DOHH2 (cell line): Measurements from ENCODE around the gene R3HDM4.

Experiments used
- H3F3A ChIP-seq: fragments of 200-600 bp; sonication (generic), shearing (Covaris generic); 2 replicates; pipeline ENCODE4 v1.6.0; 2016; ENCODE audit warnings: antibody characterized with exemption, mild to moderate bottlenecking; ENCODE audit not compliant: control insufficient read depth, insufficient read depth
- H3K27ac ChIP-seq: fragments of 200-600 bp; sonication (generic); 2 replicates; pipeline ENCODE4 v1.5.1; 2014; ENCODE audit warnings: low read depth, mild to moderate bottlenecking, low read length, moderate library complexity
- H3K27me3 ChIP-seq: fragments of 200-600 bp; sonication (generic); 2 replicates; pipeline ENCODE4 v1.6.1; 2014; ENCODE audit warnings: mild to moderate bottlenecking, low read length, mixed read lengths; ENCODE audit not compliant: control insufficient read depth
- H3K36me3 ChIP-seq: fragments of 200-600 bp; sonication (generic); 2 replicates; pipeline ENCODE4 v1.6.1; 2014; ENCODE audit warnings: mild to moderate bottlenecking, low read length, moderate library complexity, mixed read lengths; ENCODE audit not compliant: control insufficient read depth
- H3K4me1 ChIP-seq: fragments of 200-600 bp; sonication (generic); 2 replicates; pipeline ENCODE4 v1.6.1; 2014; ENCODE audit warnings: mild to moderate bottlenecking, low read length, mixed read lengths; ENCODE audit not compliant: control insufficient read depth
- H3K4me2 ChIP-seq: fragments of 200-600 bp; sonication (generic); 2 replicates; pipeline ENCODE4 v1.6.0; 2014; ENCODE audit warnings: mild to moderate bottlenecking, low read length, moderate library complexity
- H3K4me3 ChIP-seq: fragments of 200-600 bp; sonication (generic); 2 replicates; pipeline ENCODE4 v1.5.1; 2014; ENCODE audit warnings: mild to moderate bottlenecking, low read length, mixed read lengths
- H3K79me2 ChIP-seq: fragments of 200-600 bp; sonication (generic); 2 replicates; pipeline ENCODE4 v1.6.1; 2014; ENCODE audit warnings: mild to moderate bottlenecking, low read length, mixed read lengths; ENCODE audit not compliant: control insufficient read depth
- H3K9me2 ChIP-seq: fragments of 200-600 bp; sonication (generic); replicated peaks from 2 replicates; pipeline ENCODE4 v1.6.1; 2014; ENCODE audit warnings: mild to moderate bottlenecking, low read length, mixed read lengths; ENCODE audit not compliant: control insufficient read depth
- H3K9me3 ChIP-seq: fragments of 200-600 bp; sonication (generic); 2 replicates; pipeline ENCODE4 v1.6.1; 2014; ENCODE audit warnings: antibody characterized with exemption, low read length, mixed read lengths; ENCODE audit not compliant: control insufficient read depth, insufficient read depth
- H4K20me1 ChIP-seq: fragments of 200-600 bp; sonication (generic); 2 replicates; pipeline ENCODE4 v1.6.0; 2014; ENCODE audit warnings: low read depth, mild to moderate bottlenecking, antibody characterized with exemption, low read length, moderate library complexity; ENCODE audit not compliant: control insufficient read depth, insufficient read depth
- CTCF ChIP-seq: fragments of 200-600 bp; sonication (generic); IDR thresholded peaks from one replicate; pipeline ENCODE4 v1.5.1; 2014; ENCODE audit warnings: antibody characterized with exemption, mild to moderate bottlenecking, low read depth, low read length; ENCODE audit not compliant: poor library complexity, severe bottlenecking
- EZH2phosphoT487 ChIP-seq: fragments of 200-600 bp; sonication (generic); IDR thresholded peaks from 2 replicates; pipeline ENCODE4 v1.6.1; 2017; ENCODE audit warnings: borderline replicate concordance, mild to moderate bottlenecking, antibody characterized with exemption, low read length, moderate library complexity, mixed read lengths

Gene R3HDM4

DNA sequence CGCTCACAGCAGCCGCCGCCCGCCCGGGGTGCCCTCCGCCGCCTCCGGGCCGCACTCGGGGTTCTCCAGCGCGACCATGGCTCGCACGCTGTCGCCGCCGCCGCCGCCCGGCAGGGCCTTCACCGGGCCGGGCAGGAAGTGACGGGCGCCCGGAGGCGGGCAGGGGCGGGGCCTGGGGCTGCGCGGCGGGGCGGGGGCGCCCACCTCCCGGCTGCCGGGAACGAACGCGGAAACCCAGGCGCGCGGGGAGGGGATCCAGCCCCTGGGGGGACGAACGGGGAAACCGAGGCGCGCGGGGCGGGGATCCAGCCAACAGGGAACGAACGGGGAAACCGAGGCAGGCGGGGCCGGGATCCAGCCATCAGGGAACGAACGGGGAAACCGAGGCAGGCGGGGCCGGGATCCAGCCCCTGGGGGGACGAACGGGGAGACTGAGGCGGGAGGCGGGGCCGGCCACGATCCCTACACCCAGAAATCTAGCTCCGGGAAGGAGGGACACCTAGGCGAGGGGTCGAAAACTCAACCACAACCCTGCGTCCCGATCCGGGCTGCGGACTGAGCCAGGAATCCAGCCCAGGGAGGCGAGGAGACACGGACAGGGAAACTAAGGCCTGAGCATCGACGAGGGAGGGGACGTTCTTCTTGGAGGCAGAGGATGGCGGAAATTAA, at the start of gene R3HDM4:
Gene R3HDM4, minus strand, starts transcription at position 140 of the 669 bp plus-strand sequence. Its CDS starts 62 bp downstream, at position 78.
- no peaks in the 10 kb centered on the region for H3K9me2 ChIP-seq
- H3K27ac ChIP-seq = peak within 1 kb of the TSS; percentile 47
- peaks cover 34% of the 10 kb centered on the region for H3K79me2 ChIP-seq
- peak within 1 kb of the TSS; percentile 94 for H3K4me3 ChIP-seq
- TF ChIP-seq CTCF (no peak), EZH2phosphoT487 (no peak)
- no peaks in the 10 kb centered on the region for H3K36me3 ChIP-seq
- peaks cover 16% of the 10 kb centered on the region for H3K27me3 ChIP-seq
- peaks cover 44% of the 10 kb centered on the region for H3K4me1 ChIP-seq
- no peaks in the 10 kb centered on the region for H3K9me3 ChIP-seq
- H4K20me1 ChIP-seq = no peaks in the 10 kb centered on the region
- peaks cover 14% of the 10 kb centered on the region for H3F3A ChIP-seq
- peak within 1 kb of the TSS; percentile 88 for H3K4me2 ChIP-seq

DNA sequence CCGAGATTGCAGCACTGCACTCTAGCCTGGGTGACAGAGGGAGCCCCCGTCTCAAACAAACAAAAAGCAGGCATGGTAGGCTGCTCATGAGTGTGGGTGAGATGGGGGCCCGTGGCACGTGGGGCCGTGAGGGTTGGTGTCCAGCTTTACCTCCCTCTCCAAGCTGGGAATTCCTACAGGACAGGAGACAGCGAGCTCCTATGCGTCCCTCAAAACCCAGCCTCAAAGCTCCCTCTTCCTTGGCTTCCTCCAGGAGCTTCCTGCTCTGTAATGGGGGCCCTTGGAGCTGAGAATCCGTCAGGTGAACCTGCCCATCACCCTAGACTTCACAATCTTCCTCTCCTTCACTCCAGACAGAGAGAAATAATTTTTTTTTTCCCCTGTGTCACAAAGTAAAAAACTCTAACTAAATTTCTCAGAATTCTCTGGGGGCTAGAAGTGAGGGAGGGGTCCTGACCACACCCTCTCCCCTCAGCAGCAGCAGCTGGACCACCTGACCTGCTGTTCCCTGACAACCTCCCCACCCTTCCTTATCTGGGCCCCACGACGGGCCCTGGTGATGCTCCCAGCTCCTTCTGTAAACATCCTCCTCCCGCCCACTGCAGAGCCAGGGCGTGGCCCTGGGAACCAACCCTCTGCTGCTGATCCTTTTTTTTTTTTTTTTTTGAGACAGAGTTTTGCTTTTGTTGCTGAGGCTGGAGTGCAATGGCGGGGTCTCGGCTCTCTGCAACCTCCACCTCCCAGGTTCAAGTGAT, 49.0 kb upstream of the R3HDM4 start:
- no peak overlapping the region for H3K4me2 ChIP-seq
- H3K27me3 ChIP-seq = no peaks in the 10 kb centered on the region
- no peak overlapping the region for H3K4me3 ChIP-seq
- no peaks in the 10 kb centered on the region for H3K79me2 ChIP-seq
- no peaks in the 10 kb centered on the region for H3K4me1 ChIP-seq
- no peaks in the 10 kb centered on the region for H3K36me3 ChIP-seq
- no peak overlapping the region for H3K27ac ChIP-seq
- H3F3A ChIP-seq = no peaks in the 10 kb centered on the region
- H3K9me2 ChIP-seq = no peaks in the 10 kb centered on the region
- TF ChIP-seq CTCF (no peak), EZH2phosphoT487 (no peak)
- H3K9me3 ChIP-seq = no peaks in the 10 kb centered on the region
- H4K20me1 ChIP-seq = no peaks in the 10 kb centered on the region

DNA sequence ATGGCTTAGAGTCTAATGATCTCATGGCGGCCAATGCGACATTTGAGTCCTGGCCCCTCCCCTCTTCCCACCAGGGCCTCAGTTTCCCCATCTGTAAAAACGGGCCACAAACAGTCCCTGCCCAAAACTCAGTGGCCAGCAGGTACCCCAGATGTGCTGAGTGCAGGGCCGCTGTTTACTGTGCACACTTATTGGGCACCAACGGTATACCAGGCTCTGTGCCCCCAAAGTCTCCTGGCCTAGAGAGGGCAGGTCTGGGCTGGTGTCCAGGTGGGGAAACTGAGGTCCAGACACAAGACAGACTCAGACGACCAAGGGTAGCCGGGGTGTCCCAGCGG, 47.6 kb upstream of the R3HDM4 start:
- Histone ChIP-seq H3F3A (no peaks in the 10 kb centered on the region), H3K4me1 (no peaks in the 10 kb centered on the region), H3K27ac (no peak overlapping the region), H3K27me3 (no peaks in the 10 kb centered on the region), H3K79me2 (no peaks in the 10 kb centered on the region), H3K9me3 (no peaks in the 10 kb centered on the region), H3K9me2 (no peaks in the 10 kb centered on the region), H4K20me1 (no peaks in the 10 kb centered on the region), H3K36me3 (no peaks in the 10 kb centered on the region), H3K4me2 (no peak overlapping the region), H3K4me3 (no peak overlapping the region)
- TF ChIP-seq CTCF = no peak
- TF ChIP-seq EZH2phosphoT487 = no peak
